HepG2 (cell line): ENCODE data around the gene RHBDL1. TPM values are rescaled to one million over a fixed set of nuclear protein-coding genes. Genes with fewer than 3 reads are reported as not detected.

Experiments
- ATAC-seq: fragments of 200-7000 bp; cut with Tn5 transposase; 3 replicates; pipeline ENCODE4 v1.9.1; 2020; ENCODE audit warnings: mild to moderate bottlenecking, moderate library complexity
- BruUV-seq: library from RNA; stranded (reverse); fragments of 400-500 nt; replicated peaks from 2 replicates; lab custom pipeline; 2021; lab: Mats Ljungman, UMichigan
- CTCF ChIA-PET: fragments of 300-600 bp; formaldehyde crosslinking; extraction: SDS; loops from one replicate; lab custom pipeline; 2021; ENCODE audit warnings: low total read pairs, inconsistent platforms, low intra/inter-chr PET ratio; lab: Yijun Ruan, JAX
- POLR2A ChIA-PET: fragments of 350-600 bp; sonication (Branson Sonifier 250); formaldehyde crosslinking; loops from one replicate; lab custom pipeline; 2020; ENCODE audit warnings: antibody characterized with exemption, inconsistent platforms; lab: Yijun Ruan, JAX
- DNase-seq: peaks from one replicate; pipeline ENCODE4 v3.0.0-alpha.2; 2015; ENCODE audit warnings: low spot score
- FAIRE-seq: peaks from 3 replicates; lab custom pipeline; 2011; peaks lifted over from hg19 to GRCh38; lab: Jason Lieb, UNC
- H2AFZ ChIP-seq: one replicate; pipeline ENCODE4 v1.6.1; 2011; ENCODE audit warnings: low read length, inconsistent platforms
- H3K27ac ChIP-seq: fragments of 300-600 bp; 3 replicates; pipeline ENCODE4 v1.8.0; 2011; ENCODE audit warnings: mixed run types, mild to moderate bottlenecking, mixed read lengths, low read length, inconsistent platforms; ENCODE audit not compliant: insufficient read depth; ENCODE audit errors: extremely low read length
- H3K27me3 ChIP-seq, 2 experiments: fragments of 200-600 bp in 1 of 2; 2 replicates in 1 of 2; 3 replicates in 1 of 2; pipeline versions ENCODE4 v1.6.0 to v1.8.0; 2011; ENCODE audit warnings: low read length in 2 of 2, mild to moderate bottlenecking in 2 of 2, moderate library complexity in 2 of 2, inconsistent platforms in 1 of 2; ENCODE audit not compliant: insufficient read depth in 2 of 2, control insufficient read depth in 1 of 2
- H3K36me3 ChIP-seq, 2 experiments: fragments of 200-600 bp in 1 of 2; replicated peaks in 1 of 2; 2 replicates in 1 of 2; 3 replicates in 1 of 2; pipeline versions ENCODE4 v1.5.1 to v1.8.0; 2011; ENCODE audit warnings: low read length in 2 of 2, inconsistent platforms in 1 of 2; ENCODE audit not compliant: insufficient read depth in 2 of 2, control insufficient read depth in 1 of 2
- H3K4me1 ChIP-seq: 2 replicates; pipeline ENCODE4 v1.5.1; 2012; ENCODE audit warnings: low read length, inconsistent platforms; ENCODE audit not compliant: insufficient read depth
- H3K4me2 ChIP-seq: 2 replicates; pipeline ENCODE4 v1.6.0; 2011; ENCODE audit warnings: low read depth, low read length, inconsistent platforms
- H3K4me3 ChIP-seq, 3 experiments: fragments of 200-600 bp in 1 of 3; sonication (generic), shearing (Covaris generic) in 1 of 3; replicated peaks in 1 of 3; 2 replicates each; pipeline ENCODE4 v1.5.1; 2011 to 2016; ENCODE audit warnings: low read length in 3 of 3, inconsistent platforms in 2 of 3, low read depth in 2 of 3, mild to moderate bottlenecking in 2 of 3, control low read depth in 1 of 3, mixed read lengths in 1 of 3; ENCODE audit not compliant: insufficient read depth in 1 of 3
- H3K79me2 ChIP-seq: one replicate; pipeline ENCODE4 v1.6.1; 2011; ENCODE audit warnings: low read length, inconsistent platforms; ENCODE audit not compliant: insufficient read depth
- H3K9ac ChIP-seq: 2 replicates; pipeline ENCODE4 v1.6.0; 2011; ENCODE audit warnings: mild to moderate bottlenecking, low read depth, low read length, inconsistent platforms; ENCODE audit not compliant: insufficient read depth
- H3K9me3 ChIP-seq: 2 replicates; pipeline ENCODE4 v1.5.1; 2012; ENCODE audit warnings: mild to moderate bottlenecking, low read length
- H4K20me1 ChIP-seq: 2 replicates; pipeline ENCODE4 v1.6.0; 2011; ENCODE audit warnings: inconsistent platforms, mild to moderate bottlenecking, low read length, moderate library complexity; ENCODE audit not compliant: insufficient read depth
- AGO2 ChIP-seq: fragments of 200-400 bp; formaldehyde crosslinking; optimal IDR thresholded peaks from 2 replicates; pipeline ENCODE3; 2017; ENCODE audit warnings: mild to moderate bottlenecking, low read depth, low read length, moderate library complexity
- AKAP8 ChIP-seq: sonication (generic); formaldehyde crosslinking; IDR thresholded peaks from 2 replicates; pipeline ENCODE4 v1.5.1; 2020; ENCODE audit warnings: mild to moderate bottlenecking, missing genetic modification reagents
- ATF7 ChIP-seq, 2 experiments: fragments of 450-650 bp in 1 of 2; sonication (generic) in 1 of 2; formaldehyde crosslinking in 1 of 2; IDR thresholded peaks; 2 replicates each; pipeline versions ENCODE4 v1.4.0 to v1.6.1; 2016 to 2020; ENCODE audit warnings: antibody characterized with exemption in 1 of 2, mild to moderate bottlenecking in 1 of 2, missing genetic modification reagents in 1 of 2
- POLR2G ChIP-seq: fragments of 200-400 bp; formaldehyde crosslinking; IDR thresholded peaks from 2 replicates; pipeline ENCODE4 v1.6.1; 2018; ENCODE audit warnings: mild to moderate bottlenecking, low read depth, low read length, moderate library complexity
- RBFOX2 ChIP-seq: fragments of 200-400 bp; formaldehyde crosslinking; IDR thresholded peaks from 2 replicates; pipeline ENCODE4 v1.6.1; 2017; ENCODE audit warnings: low read depth, mild to moderate bottlenecking, low read length
- RBM22 ChIP-seq: fragments of 200-400 bp; formaldehyde crosslinking; optimal IDR thresholded peaks from 2 replicates; pipeline ENCODE3; 2017; ENCODE audit warnings: mild to moderate bottlenecking, low read length, moderate library complexity
- RFX1 ChIP-seq: fragments of 450-650 bp; IDR thresholded peaks from 2 replicates; pipeline ENCODE4 v1.6.1; 2017
- ZBTB3 ChIP-seq: sonication (generic); formaldehyde crosslinking; IDR thresholded peaks from 2 replicates; pipeline ENCODE4 v1.4.0; 2020; ENCODE audit warnings: low read depth, mild to moderate bottlenecking, moderate library complexity, missing genetic modification reagents, borderline replicate concordance
- ZNF232 ChIP-seq: sonication (generic); formaldehyde crosslinking; IDR thresholded peaks from 2 replicates; pipeline ENCODE4 v1.4.0; 2020; ENCODE audit warnings: missing genetic modification reagents, borderline replicate concordance
- ZNF761 ChIP-seq: sonication (generic); formaldehyde crosslinking; conservative IDR thresholded peaks from 2 replicates; pipeline ENCODE4 v1.4.0; 2020; ENCODE audit warnings: mild to moderate bottlenecking, missing genetic modification reagents
- WGBS: methylation state at CpG from one replicate; pipeline ENCODE4 v1.1.6; 2017; ENCODE audit warnings: low lambda C conversion rate; 5-methylcytosine and 5-hydroxymethylcytosine counted together
- in situ Hi-C: cut with HindIII; loops from 2 replicates; pipeline ENCODE4 v1.10.0; 2017; ENCODE audit warnings: low pct_unique_long_range_greater_than_20kb; ENCODE audit not compliant: extremely low pct_ligation_motif_present
- intact Hi-C: fragments of 100-400 bp; cut with micrococcal nuclease; formaldehyde crosslinking; loops from one replicate; pipeline ENCODE4 v1.10.0; 2022; ENCODE audit not compliant: unreplicated experiment
- polyA plus RNA-seq, 8 experiments: library from polyadenylated mRNA; depleted of rRNA in 3 of 8; stranded (reverse) in 7 of 8; unstranded in 1 of 8; fragments of >200 nt; fragmentation: Illumina TruSeq in 4 of 8; extraction: Trizol in 4 of 8; gene quantifications; 2 replicates each; pipeline versions ENCODE4 v1.2.1 to v1.2.3, GENCODE V29; 2011 to 2016; ENCODE audit warnings: low read depth in 4 of 8, missing spikeins in 1 of 8, mixed read lengths in 1 of 8; ENCODE audit not compliant: insufficient read depth in 1 of 8
- total RNA-seq, 5 experiments: library from RNA; depleted of rRNA; stranded (reverse); fragments of >200 nt; fragmentation: Illumina TruSeq; extraction: Trizol; gene quantifications; 2 replicates each; pipeline ENCODE4 v1.2.3, GENCODE V29; 2016; ENCODE audit warnings: low read depth in 1 of 5
- TF ChIP-seq, protein P1 (sequence below): sonication (generic); formaldehyde crosslinking; IDR thresholded peaks from 2 replicates; pipeline ENCODE4 v1.4.0; 2020; ENCODE audit warnings: mild to moderate bottlenecking, missing genetic modification reagents
- TF ChIP-seq, protein P2 (sequence below): sonication (generic); formaldehyde crosslinking; IDR thresholded peaks from 2 replicates; pipeline ENCODE4 v1.9.0; 2022; ENCODE audit warnings: missing genetic modification reagents, mild to moderate bottlenecking, borderline replicate concordance
- TF ChIP-seq, protein P3 (sequence below): sonication (generic); formaldehyde crosslinking; IDR thresholded peaks from 2 replicates; pipeline ENCODE4 v1.9.0; 2021; ENCODE audit warnings: missing genetic modification reagents, mild to moderate bottlenecking, borderline replicate concordance

RHBDL1 gene
- total and polyA plus RNA-seq, 2 of the 13 experiments (the other 11 are each of a cell fraction or from before 2014, with no cell fraction given) = 1.8 to 3.8 TPM

DNA sequence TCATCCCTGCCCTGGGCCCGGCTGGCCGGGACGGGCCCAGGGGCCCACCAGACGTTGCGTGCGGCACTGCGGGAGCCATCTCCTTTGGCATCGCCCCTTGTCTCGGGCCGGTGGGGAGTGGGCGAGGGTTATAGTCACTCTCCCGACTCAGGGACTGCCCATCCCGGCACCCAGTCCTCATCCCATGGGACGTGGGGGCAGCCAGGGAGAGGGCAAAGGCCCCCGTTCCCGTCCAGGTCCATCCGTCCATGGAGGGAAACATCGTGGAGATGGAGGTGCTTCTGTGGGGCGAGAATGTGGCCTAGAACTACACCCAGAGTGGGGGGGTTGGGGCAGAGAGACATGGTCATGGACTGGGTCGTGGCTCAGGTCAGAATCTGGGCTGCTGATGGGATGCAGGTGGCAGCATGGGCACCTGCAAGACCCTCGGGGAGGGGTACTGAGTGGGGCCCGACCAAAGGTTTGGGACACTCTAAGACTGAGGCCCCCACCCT is 28.7 kb upstream of the RHBDL1 start (continued):
- TF ChIP-seq AKAP8 (CRISPR knock-in tag) = peak; percentile 65; the same call in 1 of the 2 replicates

DNA sequence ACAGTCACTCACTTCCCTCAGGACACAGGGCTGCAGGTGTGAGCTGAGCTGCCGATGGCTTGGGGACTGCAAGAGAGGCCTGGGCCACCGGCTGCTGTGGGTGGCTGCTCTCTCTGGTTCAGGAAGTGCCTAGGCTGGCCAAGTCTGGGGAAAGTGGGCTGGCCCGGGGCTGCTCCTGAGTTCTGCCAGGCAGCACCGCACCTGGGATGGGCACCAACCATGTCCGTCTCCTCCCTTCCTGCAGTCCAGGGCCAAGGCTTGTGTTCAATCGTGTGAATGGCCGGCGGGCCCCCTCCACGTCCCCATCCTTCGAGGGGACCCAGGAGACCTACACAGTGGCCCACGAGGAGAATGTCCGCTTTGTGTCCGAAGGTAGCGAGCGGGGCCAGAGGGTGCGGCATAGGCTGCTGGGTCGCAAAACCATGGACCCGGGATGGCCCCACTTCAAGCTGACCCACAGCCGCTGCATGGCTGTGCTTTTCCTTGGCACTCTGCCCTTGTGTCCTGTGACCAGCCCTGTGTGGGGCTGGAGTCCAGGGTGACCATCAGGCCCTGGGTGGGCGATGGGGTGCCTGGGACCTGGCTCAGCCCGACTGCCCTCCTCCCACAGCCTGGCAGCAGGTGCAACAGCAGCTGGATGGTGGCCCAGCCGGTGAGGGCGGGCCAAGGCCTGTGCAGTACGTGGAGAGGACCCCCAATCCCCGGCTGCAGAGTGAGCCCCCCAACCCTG is 28.1 kb upstream of the RHBDL1 start:
- POLR2A ChIA-PET = interaction anchor here (0.8 to 2.4 kb wide), 7 partner anchors 9 to 42 kb away, joined by 3 to 15 read pairs (median 7); partner anchors contain the start of genes METTL26, RHOT2 and STUB1
- 85% methylated on average over 5 of the region's 25 CpGs for WGBS
- intact Hi-C loops = loop anchor here (10.0 kb wide), 1 partner anchor 63 kb away; no protein-coding TSS in a partner anchor
- Histone ChIP-seq H3K36me3 (no peaks in the 10 kb centered on the region), H3K4me1 (peaks cover 76% of the 10 kb centered on the region), H4K20me1 (peaks cover 4% of the 10 kb centered on the region; the same call in 1 of the 2 replicates), H3K9me3 (no peaks in the 10 kb centered on the region), H3K79me2 (peaks cover 31% of the 10 kb centered on the region), H3K27me3 (no peaks in the 10 kb centered on the region), H3K4me3 (peak overlapping the region in 1 of 3 experiments; percentile 79; a peak in 2 of 6 replicates), H2AFZ (no peak overlapping the region), H3K9ac (peak overlapping the region; percentile 91; the same call in 1 of the 2 replicates), H3K4me2 (peak overlapping the region; percentile 83), H3K27ac (peak overlapping the region; percentile 93)
- no TSS peak for BruUV-seq
- CTCF ChIA-PET = no interaction called here
- in situ Hi-C loops = no loop called here
- DNase-seq (no peak), ATAC-seq (no peak), FAIRE-seq (no peak)
- TF ChIP-seq RBM22 (peak; percentile 80), RFX1 (no peak), ZNF761 (CRISPR knock-in tag) (0 out of 2 replicates have a peak, but pooled peaks have one; percentile 3), POLR2G (peak; percentile 52; the same call in 1 of the 2 replicates), ZNF232 (no peak), AGO2 (peak; percentile 16), ATF7 (IDR thresholded peaks at IDR 0.05) (no peak), ATF7 (CRISPR knock-in tag; IDR thresholded peaks at IDR 0.05) (no peak), ZBTB3 (CRISPR knock-in tag) (no peak), RBFOX2 (peak; percentile 82), AKAP8 (CRISPR knock-in tag) (peak; percentile 7; the same call in 1 of the 2 replicates)
- TF ChIP-seq, protein P1, sequence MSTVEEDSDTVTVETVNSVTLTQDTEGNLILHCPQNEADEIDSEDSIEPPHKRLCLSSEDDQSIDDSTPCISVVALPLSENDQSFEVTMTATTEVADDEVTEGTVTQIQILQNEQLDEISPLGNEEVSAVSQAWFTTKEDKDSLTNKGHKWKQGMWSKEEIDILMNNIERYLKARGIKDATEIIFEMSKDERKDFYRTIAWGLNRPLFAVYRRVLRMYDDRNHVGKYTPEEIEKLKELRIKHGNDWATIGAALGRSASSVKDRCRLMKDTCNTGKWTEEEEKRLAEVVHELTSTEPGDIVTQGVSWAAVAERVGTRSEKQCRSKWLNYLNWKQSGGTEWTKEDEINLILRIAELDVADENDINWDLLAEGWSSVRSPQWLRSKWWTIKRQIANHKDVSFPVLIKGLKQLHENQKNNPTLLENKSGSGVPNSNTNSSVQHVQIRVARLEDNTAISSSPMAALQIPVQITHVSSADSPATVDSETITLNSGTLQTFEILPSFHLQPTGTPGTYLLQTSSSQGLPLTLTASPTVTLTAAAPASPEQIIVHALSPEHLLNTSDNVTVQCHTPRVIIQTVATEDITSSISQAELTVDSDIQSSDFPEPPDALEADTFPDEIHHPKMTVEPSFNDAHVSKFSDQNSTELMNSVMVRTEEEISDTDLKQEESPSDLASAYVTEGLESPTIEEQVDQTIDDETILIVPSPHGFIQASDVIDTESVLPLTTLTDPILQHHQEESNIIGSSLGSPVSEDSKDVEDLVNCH = no peak
- TF ChIP-seq, protein P2, sequence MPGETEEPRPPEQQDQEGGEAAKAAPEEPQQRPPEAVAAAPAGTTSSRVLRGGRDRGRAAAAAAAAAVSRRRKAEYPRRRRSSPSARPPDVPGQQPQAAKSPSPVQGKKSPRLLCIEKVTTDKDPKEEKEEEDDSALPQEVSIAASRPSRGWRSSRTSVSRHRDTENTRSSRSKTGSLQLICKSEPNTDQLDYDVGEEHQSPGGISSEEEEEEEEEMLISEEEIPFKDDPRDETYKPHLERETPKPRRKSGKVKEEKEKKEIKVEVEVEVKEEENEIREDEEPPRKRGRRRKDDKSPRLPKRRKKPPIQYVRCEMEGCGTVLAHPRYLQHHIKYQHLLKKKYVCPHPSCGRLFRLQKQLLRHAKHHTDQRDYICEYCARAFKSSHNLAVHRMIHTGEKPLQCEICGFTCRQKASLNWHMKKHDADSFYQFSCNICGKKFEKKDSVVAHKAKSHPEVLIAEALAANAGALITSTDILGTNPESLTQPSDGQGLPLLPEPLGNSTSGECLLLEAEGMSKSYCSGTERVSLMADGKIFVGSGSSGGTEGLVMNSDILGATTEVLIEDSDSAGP (CRISPR knock-in tag) = no peak
- TF ChIP-seq, protein P3, sequence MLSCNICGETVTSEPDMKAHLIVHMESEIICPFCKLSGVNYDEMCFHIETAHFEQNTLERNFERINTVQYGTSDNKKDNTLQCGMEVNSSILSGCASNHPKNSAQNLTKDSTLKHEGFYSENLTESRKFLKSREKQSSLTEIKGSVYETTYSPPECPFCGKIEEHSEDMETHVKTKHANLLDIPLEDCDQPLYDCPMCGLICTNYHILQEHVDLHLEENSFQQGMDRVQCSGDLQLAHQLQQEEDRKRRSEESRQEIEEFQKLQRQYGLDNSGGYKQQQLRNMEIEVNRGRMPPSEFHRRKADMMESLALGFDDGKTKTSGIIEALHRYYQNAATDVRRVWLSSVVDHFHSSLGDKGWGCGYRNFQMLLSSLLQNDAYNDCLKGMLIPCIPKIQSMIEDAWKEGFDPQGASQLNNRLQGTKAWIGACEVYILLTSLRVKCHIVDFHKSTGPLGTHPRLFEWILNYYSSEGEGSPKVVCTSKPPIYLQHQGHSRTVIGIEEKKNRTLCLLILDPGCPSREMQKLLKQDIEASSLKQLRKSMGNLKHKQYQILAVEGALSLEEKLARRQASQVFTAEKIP (CRISPR knock-in tag) = no peak
